HG02588 (cell line): ENCODE measurements around the gene CROCC2.

Experiments
- ATAC-seq: cut with Tn5 transposase; IDR thresholded peaks from one replicate; pipeline ENCODE4 v1.9.1; 2021; ENCODE audit warnings: mild to moderate bottlenecking, moderate library complexity; ENCODE audit not compliant: unreplicated experiment

The CROCC2 gene

GRCh38 chr2:240954436-240955305 is 48.5 kb downstream of the CROCC2 start:
- no peak for ATAC-seq

GRCh38 chr2:240955306-240956170 is 49.4 kb downstream of the CROCC2 start:
- ATAC-seq, result no peak

GRCh38 chr2:240956171-240956934 is 50.2 kb downstream of the CROCC2 start:
- no peak for ATAC-seq

- no peak for ATAC-seq
Measured at GRCh38 chr2:240956935-240957655, 51.0 kb downstream of the CROCC2 start.

GRCh38 chr2:240957656-240958365 is 51.7 kb downstream of the CROCC2 start:
- no peak for ATAC-seq

- ATAC-seq, result no peak
Measured at GRCh38 chr2:240958366-240959213, 52.5 kb downstream of the CROCC2 start.

- ATAC-seq, result no peak
Measured at GRCh38 chr2:240959214-240959940, 53.2 kb downstream of the CROCC2 start.

- no peak for ATAC-seq
Measured at GRCh38 chr2:240959941-240960308, 53.8 kb downstream of the CROCC2 start.

GRCh38 chr2:240960309-240960970 is 54.3 kb downstream of the CROCC2 start:
- no peak for ATAC-seq

GRCh38 chr2:240960971-240961876 is 55.1 kb downstream of the CROCC2 start:
- ATAC-seq, result no peak

- ATAC-seq, result no peak
Measured at GRCh38 chr2:240961910-240962299, 55.8 kb downstream of the CROCC2 start.

GRCh38 chr2:240962300-240963064 is 56.3 kb downstream of the CROCC2 start:
- no peak for ATAC-seq

GRCh38 chr2:240963065-240963867 is 57.1 kb downstream of the CROCC2 start:
- no peak for ATAC-seq

GRCh38 chr2:240963868-240964703 is 58.0 kb downstream of the CROCC2 start:
- ATAC-seq, result no peak
